ENCODE data around the gene SNAPC4. TPM values are rescaled to one million over a fixed set of nuclear protein-coding genes. Genes with fewer than 3 reads are reported as not detected.

Gene SNAPC4
- total and polyA plus RNA-seq, 9 of the 15 experiments (the other 6 are each of a cell fraction or from before 2014, with no cell fraction given): 0.21 to 21.8 (median 8.8) TPM

DNA sequence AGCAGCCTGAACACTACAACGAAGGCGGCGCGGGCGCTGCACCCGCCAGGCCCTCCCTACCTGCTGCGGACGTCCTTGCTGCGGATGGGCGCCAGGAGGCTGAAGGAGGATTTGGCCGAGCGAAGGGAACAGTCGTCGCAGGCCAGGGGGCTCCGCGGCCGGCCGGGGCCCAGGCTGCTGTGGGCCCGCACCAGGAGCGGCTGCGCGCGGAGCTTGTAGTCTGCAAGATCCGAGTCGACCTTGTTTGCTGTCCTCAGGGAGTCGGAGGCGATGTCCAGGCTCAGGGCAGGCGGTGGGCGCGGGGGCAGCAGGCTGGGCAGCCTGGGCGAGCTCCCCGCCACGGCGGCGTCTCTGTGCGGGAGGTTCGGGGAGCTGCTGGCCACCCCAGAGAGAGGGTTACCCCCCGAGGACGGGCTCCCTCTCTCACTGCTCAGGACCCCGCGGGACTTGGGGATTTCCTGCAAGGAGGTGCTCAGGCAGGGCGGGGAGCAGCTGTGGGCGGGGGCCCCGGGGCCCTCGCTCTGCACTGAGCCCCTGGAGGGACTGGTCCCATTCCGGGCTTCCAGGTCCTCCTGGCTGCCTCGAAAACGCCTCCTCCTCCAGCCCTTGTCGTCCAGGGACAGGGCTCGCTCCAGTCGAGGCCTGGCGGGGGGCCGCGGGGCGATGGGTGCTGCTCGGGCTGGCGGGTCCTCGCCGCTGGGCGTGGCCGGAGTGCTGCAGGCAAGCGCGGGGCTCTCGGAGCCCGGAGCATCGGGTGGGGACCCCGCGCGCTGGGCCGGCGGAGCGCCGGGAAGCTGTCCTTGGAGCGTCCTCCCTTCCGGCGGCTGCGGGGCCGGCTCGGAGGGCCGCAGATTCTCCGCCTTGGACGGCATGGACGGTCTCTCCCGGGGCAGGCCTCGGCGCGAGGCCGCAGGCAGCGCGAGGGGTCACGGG lies 38.8 kb upstream of the SNAPC4 start (continued):
- TF ChIP-seq TSC22D4 (tag; IDR thresholded peaks at IDR 0.05): no peak
- no peak for TF ChIP-seq MITF (IDR thresholded peaks at IDR 0.05)
- no peak for TF ChIP-seq GATAD2A (IDR thresholded peaks at IDR 0.05)
- no peak for TF ChIP-seq ZFP1 (CRISPR knock-in tag; IDR thresholded peaks at IDR 0.05)
- TF ChIP-seq ETS2 (tag; IDR thresholded peaks at IDR 0.05; ENCODE audit: borderline replicate concordance, poor library complexity, severe bottlenecking): no peak
- peak; percentile 37 for TF ChIP-seq ZBTB7A (IDR thresholded peaks at IDR 0.05; ENCODE audit: borderline replicate concordance, control insufficient read depth, low read depth, low read length)
- no peak for TF ChIP-seq SIN3B (IDR thresholded peaks at IDR 0.05; ENCODE audit: low read depth)
- no peak for TF ChIP-seq NEUROD1 (IDR thresholded peaks at IDR 0.05; ENCODE audit: borderline replicate concordance, low read depth, low read length, partially characterized antibody)
- no peak for TF ChIP-seq HDAC3 (IDR thresholded peaks at IDR 0.05; ENCODE audit: borderline replicate concordance, partially characterized antibody)
- no peak for TF ChIP-seq POLR2B (IDR thresholded peaks at IDR 0.05; ENCODE audit: low read depth, partially characterized antibody)
- 0 out of 2 replicates have a peak, but pooled peaks have one; percentile 11 for TF ChIP-seq GABPB1 (CRISPR knock-in tag; IDR thresholded peaks at IDR 0.05)
- TF ChIP-seq PHF20 (IDR thresholded peaks at IDR 0.05; ENCODE audit: partially characterized antibody): no peak
- TF ChIP-seq MXD1 (CRISPR knock-in tag; IDR thresholded peaks at IDR 0.05; ENCODE audit: borderline replicate concordance, poor library complexity, severe bottlenecking): no peak
- TF ChIP-seq HLTF (IDR thresholded peaks at IDR 0.05): no peak
- no peak for TF ChIP-seq PRMT5 (CRISPR knock-in tag; IDR thresholded peaks at IDR 0.05)
- no peak for TF ChIP-seq TBP (optimal IDR thresholded peaks at IDR 0.05; ENCODE audit: low read depth, low read length)
- no peak for TF ChIP-seq ZBTB1 (CRISPR knock-in tag; IDR thresholded peaks at IDR 0.05; ENCODE audit: borderline replicate concordance, low read depth)
- TF ChIP-seq, protein P1, sequence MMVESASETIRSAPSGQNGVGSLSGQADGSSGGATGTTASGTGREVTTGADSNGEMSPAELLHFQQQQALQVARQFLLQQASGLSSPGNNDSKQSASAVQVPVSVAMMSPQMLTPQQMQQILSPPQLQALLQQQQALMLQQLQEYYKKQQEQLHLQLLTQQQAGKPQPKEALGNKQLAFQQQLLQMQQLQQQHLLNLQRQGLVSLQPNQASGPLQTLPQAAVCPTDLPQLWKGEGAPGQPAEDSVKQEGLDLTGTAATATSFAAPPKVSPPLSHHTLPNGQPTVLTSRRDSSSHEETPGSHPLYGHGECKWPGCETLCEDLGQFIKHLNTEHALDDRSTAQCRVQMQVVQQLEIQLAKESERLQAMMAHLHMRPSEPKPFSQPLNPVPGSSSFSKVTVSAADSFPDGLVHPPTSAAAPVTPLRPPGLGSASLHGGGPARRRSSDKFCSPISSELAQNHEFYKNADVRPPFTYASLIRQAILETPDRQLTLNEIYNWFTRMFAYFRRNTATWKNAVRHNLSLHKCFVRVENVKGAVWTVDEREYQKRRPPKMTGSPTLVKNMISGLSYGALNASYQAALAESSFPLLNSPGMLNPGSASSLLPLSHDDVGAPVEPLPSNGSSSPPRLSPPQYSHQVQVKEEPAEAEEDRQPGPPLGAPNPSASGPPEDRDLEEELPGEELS (CRISPR knock-in tag; IDR thresholded peaks at IDR 0.05; ENCODE audit: borderline replicate concordance): no peak
- TF ChIP-seq ZKSCAN1 (IDR thresholded peaks at IDR 0.05; ENCODE audit: low read depth, low read length): no peak
- TF ChIP-seq CBX5 (IDR thresholded peaks at IDR 0.05; ENCODE audit: borderline replicate concordance, low read depth): no peak
- no peak for TF ChIP-seq JUNB (CRISPR knock-in tag; conservative IDR thresholded peaks at IDR 0.05)
- TF ChIP-seq MIER1 (IDR thresholded peaks at IDR 0.05; ENCODE audit: low read depth): no peak
- TF ChIP-seq CCNT2 (IDR thresholded peaks at IDR 0.05; ENCODE audit: borderline replicate concordance, extremely low read depth, insufficient read length, low read depth, low read length): peak; percentile 16
- TF ChIP-seq TGIF2 (CRISPR knock-in tag; IDR thresholded peaks at IDR 0.05): no peak
- TF ChIP-seq ARID1B (IDR thresholded peaks at IDR 0.05): no peak
- no peak for TF ChIP-seq HMG20B (CRISPR knock-in tag; IDR thresholded peaks at IDR 0.05)
